NCI-H774 (cell line): Measurements from ENCODE around the gene WBP2NL.

Experiments used
- DNase-seq: peaks from one replicate; lab custom pipeline; 2025; lab: John Stamatoyannopoulos, UW

WBP2NL gene

GRCh38 chr22:42072606-42073330 is 74.2 kb downstream of the WBP2NL start:
- DNase-seq: no peak

GRCh38 chr22:42073621-42074041 is 75.0 kb downstream of the WBP2NL start:
- DNase-seq: no peak

DNA sequence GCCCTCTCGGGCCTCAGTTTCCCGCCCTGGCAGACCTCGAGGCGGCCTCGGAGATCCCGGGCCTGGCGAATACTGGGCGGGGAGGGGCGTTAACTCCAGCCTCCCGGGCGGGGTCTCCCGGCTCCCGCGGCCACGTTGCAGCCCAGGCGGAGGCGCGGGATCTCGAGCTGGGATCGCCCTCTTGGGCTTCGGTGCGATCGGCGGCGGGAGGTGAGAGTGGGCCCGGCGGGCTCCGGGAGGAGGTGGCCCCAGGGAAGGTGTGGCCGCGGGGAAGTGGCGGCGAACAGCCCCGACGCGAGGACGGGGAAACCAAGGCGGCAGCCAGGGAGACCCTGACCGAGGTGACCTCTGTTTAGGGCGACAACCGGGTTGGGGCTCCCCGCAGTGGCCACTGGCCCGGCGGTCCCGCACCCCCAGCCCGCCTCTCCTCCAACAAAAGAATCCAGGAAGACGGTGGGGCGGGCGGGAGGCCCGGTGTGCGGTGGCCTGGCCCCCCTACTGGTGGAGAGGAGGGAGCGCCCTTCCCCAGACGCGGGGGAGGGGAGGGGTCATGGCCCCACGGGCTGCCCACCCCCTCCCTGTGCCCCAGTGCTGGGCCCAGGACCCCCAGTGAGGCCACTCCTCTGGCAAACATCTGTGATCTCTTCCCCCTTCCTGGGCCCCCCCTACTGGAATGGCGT is 75.7 kb downstream of the WBP2NL start, which contains the start of gene PHETA2:
PHETA2 (plus strand) TSS at position 117 of the 680 bp plus-strand sequence. CDS start 3,046 bp downstream, outside the sequence.
- no peak for DNase-seq

DNA sequence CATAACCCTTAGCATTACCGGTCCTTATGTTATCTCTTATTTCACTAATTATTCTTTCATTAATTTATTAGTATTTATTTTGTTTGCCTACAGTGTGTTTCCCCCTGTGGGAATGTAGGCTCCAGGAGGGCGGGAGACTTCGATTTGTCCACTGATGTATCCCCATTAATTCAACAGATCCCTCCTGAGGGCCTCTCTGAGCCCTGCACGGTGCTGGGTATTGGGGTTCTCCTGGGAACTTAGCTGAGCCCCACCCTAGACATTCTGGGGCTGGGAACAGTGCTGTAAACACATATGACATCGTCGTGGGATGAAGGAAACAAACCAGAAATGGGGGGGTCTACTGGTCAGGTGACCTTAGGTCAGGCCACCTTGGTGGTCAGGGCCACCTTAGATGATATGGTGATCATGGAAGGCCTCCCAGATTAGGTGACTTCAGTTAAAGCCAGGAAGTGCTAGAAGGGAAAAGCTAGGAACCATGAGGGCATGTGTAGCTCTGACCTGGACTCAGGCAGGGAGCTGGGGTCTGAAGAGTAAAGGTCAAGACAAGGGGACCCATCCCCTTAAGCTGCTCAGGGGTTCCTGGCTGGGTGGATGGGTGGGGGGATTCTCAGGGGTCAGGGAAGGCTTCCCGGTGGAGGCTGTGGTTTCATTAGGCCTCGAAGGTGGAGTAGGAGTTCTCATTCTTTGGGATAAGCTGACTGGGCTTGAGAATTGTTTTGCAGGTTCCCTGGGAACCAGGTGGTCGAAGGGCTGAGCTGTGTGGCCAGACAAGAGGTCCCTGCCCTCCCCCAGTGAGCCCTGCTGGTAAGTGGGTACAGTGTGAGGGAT is 76.5 kb downstream of the WBP2NL start:
- DNase-seq: no peak

DNA sequence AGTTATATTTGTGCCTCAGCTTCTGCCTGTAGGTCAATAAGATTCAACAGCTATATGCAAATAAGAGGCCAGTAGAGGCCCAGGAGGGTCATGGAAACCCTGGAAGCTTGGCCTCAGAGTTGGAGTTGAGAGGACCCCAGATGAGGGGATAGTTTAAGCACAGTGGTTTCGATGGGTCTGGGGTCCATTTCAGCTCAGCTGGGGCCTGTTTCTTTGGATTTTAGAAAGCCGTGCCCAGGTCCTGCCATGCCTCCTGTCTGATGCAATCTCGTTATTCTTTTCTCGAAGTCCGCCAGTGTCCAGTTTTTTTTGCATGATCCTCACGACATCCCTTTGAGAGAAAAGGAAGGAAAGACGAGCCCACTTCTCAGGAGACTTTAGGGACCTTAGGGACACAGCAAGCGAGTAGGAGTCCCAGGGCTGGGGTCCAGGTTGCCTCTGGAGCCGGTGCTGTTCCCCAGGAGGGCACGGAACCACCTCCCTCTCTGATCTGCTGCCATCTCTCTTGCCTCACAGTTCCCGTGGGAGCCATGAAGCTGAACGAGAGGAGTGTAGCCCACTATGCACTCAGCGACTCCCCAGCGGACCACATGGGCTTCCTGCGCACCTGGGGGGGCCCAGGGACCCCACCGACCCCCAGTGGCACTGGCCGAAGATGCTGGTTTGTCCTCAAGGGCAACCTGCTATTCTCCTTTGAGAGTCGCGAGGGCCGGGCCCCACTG is 78.3 kb downstream of the WBP2NL start:
- DNase-seq: no peak

GRCh38 chr22:42077486-42078125 is 79.0 kb downstream of the WBP2NL start:
- no peak for DNase-seq
